CD4-positive, alpha-beta memory T cell (primary cell): Measurements from ENCODE around the gene COL1A1. TPM values are rescaled to one million over a fixed set of nuclear protein-coding genes. Genes with fewer than 3 reads are reported as not detected.

Experiments
- CTCF ChIA-PET: fragments of 350-600 bp; sonication (Branson Sonifier 250); formaldehyde crosslinking; loops from one replicate; lab custom pipeline; 2021; ENCODE audit warnings: inconsistent platforms; ENCODE audit not compliant: partially characterized antibody; lab: Charles Lee
- POLR2A ChIA-PET: fragments of 350-600 bp; sonication (Branson Sonifier 250); formaldehyde crosslinking; loops from one replicate; lab custom pipeline; 2021; ENCODE audit not compliant: partially characterized antibody; lab: Charles Lee
- DNase-seq, 5 donors: peaks; one replicate each; pipeline versions ENCODE4 v3.0.0 to v3.0.0-alpha.2; 2020 to 2022; ENCODE audit warnings: mixed read lengths in 1 of 5
- H3K27ac ChIP-seq: one replicate; pipeline ENCODE4 v1.7.0; 2013; ENCODE audit warnings: low read depth, low read length
- H3K27me3 ChIP-seq: 2 replicates; pipeline ENCODE4 v1.7.0; 2013; ENCODE audit warnings: mild to moderate bottlenecking, low read length, moderate library complexity; ENCODE audit not compliant: insufficient read depth
- H3K36me3 ChIP-seq: 2 replicates; pipeline ENCODE4 v1.7.0; 2013; ENCODE audit warnings: mild to moderate bottlenecking, low read length, moderate library complexity; ENCODE audit not compliant: insufficient read depth
- H3K4me1 ChIP-seq: 2 replicates; pipeline ENCODE4 v1.7.0; 2013; ENCODE audit warnings: mild to moderate bottlenecking, low read length, moderate library complexity; ENCODE audit not compliant: insufficient read depth
- H3K4me3 ChIP-seq, 2 donors: one replicate each; pipeline ENCODE4 v1.7.0; 2013; ENCODE audit warnings: low read length in 2 of 2, mild to moderate bottlenecking in 1 of 2
- H3K9me3 ChIP-seq, 2 donors: one replicate each; pipeline ENCODE4 v1.7.0; 2013; ENCODE audit warnings: low read length in 2 of 2, control low read depth in 1 of 2; ENCODE audit not compliant: control insufficient read depth in 1 of 2
- H3K27ac Mint-ChIP-seq, 7 donors: one replicate each; pipeline ENCODE4 v1.8.0; 2020 to 2021; ENCODE audit warnings: mixed read lengths in 7 of 7, mild to moderate bottlenecking in 6 of 7, inconsistent platforms in 3 of 7, moderate library complexity in 3 of 7
- H3K27me3 Mint-ChIP-seq, 2 donors: one replicate each; pipeline ENCODE4 v1.8.0; 2020 to 2021; ENCODE audit warnings: mixed read lengths in 2 of 2
- H3K36me3 Mint-ChIP-seq, 2 donors: one replicate each; pipeline ENCODE4 v1.8.0; 2020 to 2021; ENCODE audit warnings: mixed read lengths in 2 of 2, inconsistent platforms in 1 of 2, mild to moderate bottlenecking in 1 of 2
- H3K4me1 Mint-ChIP-seq, 4 donors: one replicate each; pipeline ENCODE4 v1.8.0; 2020 to 2021; ENCODE audit warnings: mixed read lengths in 4 of 4, mild to moderate bottlenecking in 1 of 4
- H3K4me3 Mint-ChIP-seq, 8 donors: one replicate each; pipeline ENCODE4 v1.8.0; 2020 to 2021; ENCODE audit warnings: mixed read lengths in 8 of 8, mild to moderate bottlenecking in 7 of 8, moderate library complexity in 6 of 8, inconsistent platforms in 3 of 8
- H3K9me3 Mint-ChIP-seq, 8 donors: one replicate each; pipeline ENCODE4 v1.8.0; 2020 to 2021; ENCODE audit warnings: mixed read lengths in 8 of 8, mild to moderate bottlenecking in 5 of 8, inconsistent platforms in 3 of 8, moderate library complexity in 1 of 8
- intact Hi-C: fragments of 100-400 bp; cut with micrococcal nuclease; formaldehyde crosslinking; loops from one replicate; pipeline ENCODE4 v1.15.1; 2023
- polyA plus RNA-seq, 2 donors: library from polyadenylated mRNA; unstranded; fragments of 300-500 nt; fragmentation: Illumina TruSeq; gene quantifications; one replicate each; pipeline ENCODE4 v1.2.3, GENCODE V29; 2021
- total RNA-seq, 2 experiments: library from RNA; stranded (reverse); gene quantifications; one replicate each; pipeline ENCODE4 v1.2.3, GENCODE V29; 2021

COL1A1 gene
- total and polyA plus RNA-seq, 4 experiments from 2014 or later = 1.0 to 1.6 TPM; not detected in 2

DNA sequence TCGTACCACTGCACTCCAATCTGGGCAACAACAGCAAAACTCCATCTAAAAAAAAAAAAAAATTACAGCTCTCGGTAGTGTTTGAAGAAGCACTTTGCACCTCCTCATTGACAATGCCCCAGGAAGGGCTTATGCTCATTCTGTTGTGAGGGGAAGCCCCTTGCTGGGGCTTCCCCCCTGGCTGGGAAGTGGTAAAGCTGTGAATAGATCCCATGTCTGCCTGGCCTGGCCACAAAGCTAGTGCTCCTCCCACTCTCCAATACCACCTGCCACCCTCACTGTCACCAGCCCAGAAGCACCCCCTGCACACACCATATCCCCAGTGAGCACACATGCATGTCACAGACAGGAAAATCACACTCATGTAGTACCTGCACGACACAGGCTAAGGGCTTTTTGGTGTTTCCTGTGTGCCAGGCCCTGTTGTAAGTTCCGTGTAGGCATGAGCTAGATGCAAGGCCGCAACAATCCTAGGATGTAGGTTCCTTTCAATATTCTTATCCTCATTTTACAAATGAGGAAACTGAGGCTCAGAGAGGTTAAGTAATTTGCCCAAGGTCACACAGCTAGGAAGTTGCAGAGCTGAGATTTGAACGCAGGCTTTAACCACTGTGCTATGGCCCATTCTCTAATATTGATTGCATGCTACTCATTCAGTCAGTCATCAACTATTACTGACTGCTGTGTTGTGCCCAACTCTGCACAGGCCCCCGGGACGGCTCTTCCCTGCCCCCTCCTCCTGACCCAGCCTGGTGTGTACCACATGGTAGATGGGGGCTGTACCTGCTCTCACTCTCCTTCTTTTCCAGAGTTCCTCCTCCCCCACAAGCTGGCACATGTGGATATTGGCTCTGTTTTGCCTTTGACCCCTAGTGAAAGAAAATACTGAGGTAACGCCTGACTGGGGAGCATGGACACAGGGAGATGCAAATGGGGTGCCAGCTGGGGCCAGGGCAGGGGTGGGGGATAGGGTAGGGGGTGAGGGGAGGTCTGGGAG, 11.9 kb upstream of the COL1A1 start:
- intact Hi-C loops = no loop called here
- Mint-ChIP-seq H3K4me1 (peaks cover 0 to 22% (median 3%) of the 10 kb centered on the region in 4 donors), H3K27ac (peak overlapping the region in 3 of 7 donors; percentile 5 to 29 (median 22)), H3K9me3 (no peaks in the 10 kb centered on the region), H3K36me3 (no peaks in the 10 kb centered on the region), H3K27me3 (peaks cover 13 to 25% of the 10 kb centered on the region in 2 donors), H3K4me3 (peak overlapping the region in 1 of 8 donors; percentile 3)
- ChIA-PET CTCF (interaction anchor here (0.8 to 4.9 kb wide), 4 partner anchors 12 to 61 kb away, joined by 3 to 31 read pairs (median 4); partner anchors contain the start of genes COL1A1 and TMEM92), POLR2A (no interaction called here)
- no peaks in the 10 kb centered on the region for H3K36me3 ChIP-seq
- H3K4me1 ChIP-seq = peaks cover 6% of the 10 kb centered on the region
- H3K9me3 ChIP-seq = no peaks in the 10 kb centered on the region
- peak; percentile 17 to 92 (median 35) for DNase-seq
- no peak overlapping the region for H3K27ac ChIP-seq
- H3K27me3 ChIP-seq = no peaks in the 10 kb centered on the region
- H3K4me3 ChIP-seq = no peak overlapping the region

GRCh38 chr17:50212121-50212843, 10.9 kb upstream of the COL1A1 start:
- peaks cover 3% of the 10 kb centered on the region for H3K27me3 ChIP-seq
- ChIA-PET POLR2A (no interaction called here), CTCF (interaction anchor here (0.8 to 4.9 kb wide), 3 partner anchors 11 to 61 kb away, joined by 3 to 31 read pairs (median 3); partner anchors contain the start of genes COL1A1 and TMEM92)
- peaks cover 0 to 1% (median 0%) of the 10 kb centered on the region in 8 donors for H3K9me3 Mint-ChIP-seq
- no peaks in the 10 kb centered on the region for H3K9me3 ChIP-seq
- no peaks in the 10 kb centered on the region for H3K36me3 ChIP-seq
- no peak overlapping the region for H3K4me3 ChIP-seq
- no peak overlapping the region for H3K27ac ChIP-seq
- no peaks in the 10 kb centered on the region for H3K36me3 Mint-ChIP-seq
- no peak for DNase-seq
- H3K4me3 Mint-ChIP-seq = no peak overlapping the region
- H3K4me1 ChIP-seq = peaks cover 6% of the 10 kb centered on the region
- intact Hi-C loops = no loop called here
- peak overlapping the region in 2 of 7 donors; percentile 17 to 22 for H3K27ac Mint-ChIP-seq
- peaks cover 0 to 22% (median 4%) of the 10 kb centered on the region in 4 donors for H3K4me1 Mint-ChIP-seq
- peaks cover 20 to 34% of the 10 kb centered on the region in 2 donors for H3K27me3 Mint-ChIP-seq

DNA sequence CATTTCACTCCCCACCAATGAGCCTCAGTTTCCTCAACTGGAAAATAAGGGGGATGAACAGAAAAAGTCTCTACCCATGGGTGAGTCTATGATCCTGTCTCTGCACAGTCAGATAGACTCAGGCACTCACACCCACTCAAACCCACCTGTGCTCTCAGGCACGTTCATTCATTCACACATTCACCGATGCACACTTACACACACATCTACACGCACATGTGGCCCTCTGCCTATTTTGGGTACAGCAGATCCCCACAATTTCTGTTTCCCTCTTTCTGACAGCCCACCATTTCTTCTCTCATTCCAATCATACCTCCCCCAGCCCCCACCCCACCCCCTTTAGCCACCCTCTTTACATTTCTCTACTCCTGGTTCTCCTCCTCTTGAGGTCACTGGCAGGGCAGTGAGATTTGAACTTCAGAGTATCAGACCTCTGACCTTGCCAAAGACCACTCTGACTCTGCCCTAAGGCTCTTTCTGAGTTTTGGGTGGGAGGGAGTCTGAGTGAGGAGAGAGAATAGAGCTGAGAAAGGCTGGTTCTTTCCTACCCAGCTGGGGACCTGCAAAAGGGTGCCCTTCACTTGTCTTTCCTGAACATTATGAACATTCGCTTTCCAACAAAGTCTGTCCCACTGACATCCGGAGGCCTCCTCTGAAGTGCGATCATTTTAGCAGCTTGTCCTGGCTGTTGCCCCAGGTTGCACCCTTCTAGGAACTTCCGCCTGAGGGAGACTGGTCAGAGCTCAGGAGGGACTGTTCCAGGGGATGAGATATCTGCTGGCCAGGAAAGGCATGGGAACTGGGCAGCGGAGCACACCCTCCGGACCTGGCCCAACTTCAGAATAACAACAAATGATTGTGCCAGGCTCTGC, 10.1 kb upstream of the COL1A1 start:
- peak overlapping the region in 1 of 7 donors; percentile 25 for H3K27ac Mint-ChIP-seq
- intact Hi-C loops = no loop called here
- DNase-seq = no peak
- no peak overlapping the region for H3K27ac ChIP-seq
- H3K4me1 ChIP-seq = peaks cover 6% of the 10 kb centered on the region
- POLR2A ChIA-PET = no interaction called here
- CTCF ChIA-PET = interaction anchor here (1.2 to 4.9 kb wide), 2 partner anchors 10 to 49 kb away, joined by 3 to 31 read pairs; partner anchors contain the start of gene COL1A1
- H3K36me3 Mint-ChIP-seq = no peaks in the 10 kb centered on the region
- peaks cover 4% of the 10 kb centered on the region for H3K27me3 ChIP-seq
- no peaks in the 10 kb centered on the region for H3K9me3 ChIP-seq
- no peaks in the 10 kb centered on the region for H3K36me3 ChIP-seq
- H3K9me3 Mint-ChIP-seq = peaks cover 0 to 1% (median 0%) of the 10 kb centered on the region in 8 donors
- H3K4me3 Mint-ChIP-seq = no peak overlapping the region
- H3K4me3 ChIP-seq = no peak overlapping the region
- peaks cover 0 to 22% (median 4%) of the 10 kb centered on the region in 4 donors for H3K4me1 Mint-ChIP-seq
- peaks cover 25 to 41% of the 10 kb centered on the region in 2 donors for H3K27me3 Mint-ChIP-seq

DNA sequence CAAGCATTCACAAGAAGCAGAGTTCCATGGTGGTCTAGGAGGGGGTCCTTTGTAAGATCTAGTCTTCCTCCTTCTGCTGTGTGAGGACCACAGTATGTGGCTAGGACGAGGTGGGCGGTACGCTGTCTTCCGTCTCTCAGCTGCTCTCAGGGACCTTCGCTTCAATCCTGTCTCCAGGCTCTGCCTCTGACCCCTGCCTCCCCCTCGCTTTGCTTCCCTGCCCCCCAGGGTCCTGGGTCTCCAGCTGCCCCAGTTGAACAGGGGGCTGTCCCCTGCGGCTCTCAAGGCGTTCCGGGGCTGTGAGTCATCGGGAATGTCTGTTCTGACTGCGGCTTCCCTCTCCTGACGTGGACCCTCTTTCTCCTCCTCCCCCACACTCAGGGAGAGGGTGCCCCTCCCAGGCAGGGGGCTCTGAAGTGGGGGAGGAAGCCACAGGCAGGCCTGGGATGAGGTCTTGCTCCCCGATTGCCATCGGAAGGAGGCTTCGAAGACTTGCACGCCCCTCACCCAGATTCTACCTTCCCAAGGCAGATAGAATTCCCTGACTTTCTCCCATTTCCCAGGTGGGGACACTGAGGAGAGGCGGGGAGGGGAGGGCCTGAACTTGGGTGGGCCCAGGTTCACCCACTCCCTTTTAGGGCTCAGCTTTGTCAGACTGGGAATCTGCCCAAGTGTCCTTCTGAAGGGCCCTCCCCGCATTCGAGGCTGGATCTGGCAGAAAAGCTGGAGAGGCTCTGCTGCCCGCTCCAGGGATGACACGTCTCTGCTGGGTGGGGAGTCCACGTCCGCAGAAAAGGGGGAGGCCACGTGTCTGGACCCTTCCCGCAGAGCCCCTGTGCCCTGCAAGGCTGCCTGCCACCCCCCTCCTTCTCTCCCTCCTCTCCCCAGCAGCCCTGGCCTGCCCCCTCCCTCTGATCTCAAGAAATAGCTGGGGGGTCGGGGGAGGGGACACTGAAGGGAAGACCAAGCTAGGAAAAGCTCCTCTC, 9.1 kb upstream of the COL1A1 start:
- peaks cover 27 to 46% of the 10 kb centered on the region in 2 donors for H3K27me3 Mint-ChIP-seq
- H3K4me1 Mint-ChIP-seq = peaks cover 0 to 22% (median 4%) of the 10 kb centered on the region in 4 donors
- DNase-seq = no peak
- Histone ChIP-seq H3K9me3 (no peaks in the 10 kb centered on the region), H3K4me1 (peaks cover 6% of the 10 kb centered on the region), H3K27ac (no peak overlapping the region), H3K4me3 (no peak overlapping the region), H3K36me3 (no peaks in the 10 kb centered on the region), H3K27me3 (peaks cover 4% of the 10 kb centered on the region)
- CTCF ChIA-PET = interaction anchor here (1.6 to 4.9 kb wide), 2 partner anchors 9 to 10 kb away, joined by 13 to 31 read pairs; partner anchors contain the start of gene COL1A1
- no peaks in the 10 kb centered on the region for H3K36me3 Mint-ChIP-seq
- H3K4me3 Mint-ChIP-seq = no peak overlapping the region
- H3K27ac Mint-ChIP-seq = no peak overlapping the region
- POLR2A ChIA-PET = no interaction called here
- H3K9me3 Mint-ChIP-seq = peaks cover 0 to 1% (median 0%) of the 10 kb centered on the region in 8 donors
- intact Hi-C loops = no loop called here

DNA sequence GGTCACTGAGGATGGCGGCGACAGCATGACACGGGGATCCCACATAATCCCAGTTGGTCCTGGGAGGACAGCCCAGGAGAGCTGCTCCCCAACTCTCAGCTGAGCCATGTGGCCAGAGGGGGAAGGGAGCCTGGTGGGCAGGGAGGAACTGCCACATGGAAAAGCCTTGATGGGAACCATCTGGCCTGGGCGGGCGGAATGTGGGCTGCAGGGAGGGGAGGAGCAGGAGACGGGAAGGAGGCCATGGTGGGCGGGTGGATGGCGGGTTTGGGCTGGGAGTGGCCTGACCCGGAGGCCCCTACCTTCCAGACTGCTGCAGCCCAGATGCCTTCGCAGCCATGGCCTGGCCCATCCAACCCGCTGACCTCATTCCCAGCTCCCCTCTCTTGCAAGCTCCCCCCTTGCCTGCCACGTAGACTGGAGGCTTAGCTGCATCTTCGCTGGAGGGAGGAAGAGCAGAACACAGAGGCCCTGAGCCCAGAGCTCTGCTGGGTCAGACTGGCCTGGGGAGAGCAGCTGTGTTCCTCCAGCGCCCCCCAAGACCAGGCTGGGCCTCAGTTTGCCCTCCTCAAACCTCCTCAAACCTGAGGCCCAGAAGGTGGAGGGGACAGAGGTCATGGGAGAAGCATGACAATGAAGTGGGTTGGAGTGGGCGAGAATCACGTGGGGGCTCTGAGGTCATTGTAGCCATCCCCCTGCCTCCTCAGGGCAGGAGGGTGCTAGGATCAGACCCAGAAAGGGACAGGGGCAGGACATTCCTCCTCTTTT, 8.2 kb upstream of the COL1A1 start:
- POLR2A ChIA-PET = no interaction called here
- Histone ChIP-seq H3K4me1 (peaks cover 6% of the 10 kb centered on the region), H3K27ac (no peak overlapping the region)

More for the DNA sequence above, 8.2 kb upstream of the COL1A1 start:
- intact Hi-C loops = no loop called here
- no peak overlapping the region for H3K4me3 ChIP-seq
- Mint-ChIP-seq H3K9me3 (peaks cover 0 to 1% (median 0%) of the 10 kb centered on the region in 8 donors), H3K27ac (no peak overlapping the region), H3K4me3 (no peak overlapping the region), H3K27me3 (peaks cover 35 to 55% of the 10 kb centered on the region in 2 donors), H3K4me1 (peaks cover 0 to 18% (median 5%) of the 10 kb centered on the region in 4 donors), H3K36me3 (no peaks in the 10 kb centered on the region)
- peaks cover 4% of the 10 kb centered on the region for H3K27me3 ChIP-seq
- peak in 1 of 5 donors; percentile 25 for DNase-seq
- no peaks in the 10 kb centered on the region for H3K9me3 ChIP-seq
- H3K36me3 ChIP-seq = no peaks in the 10 kb centered on the region
- CTCF ChIA-PET = interaction anchor here (1.6 kb wide), 1 partner anchor 9 kb away, joined by 13 read pairs; the partner anchor contains the start of gene COL1A1
